ENCODE data around the gene ASF1A. TPM values are rescaled to one million over a fixed set of nuclear protein-coding genes. Genes with fewer than 3 reads are reported as not detected.
"Not testable (repeated sequence)": the region's sequence is repeated elsewhere in the genome, so short reads cannot be mapped to it uniquely, and the experiment has no call there.

ASF1A gene
- total RNA-seq, 1 experiment from 2014 or later, result 30.4 TPM

GRCh38 chr6:118864341-118865099 lies 29.4 kb upstream of the ASF1A start:
- Mint-ChIP-seq H3K27ac (ENCODE audit: low read depth, unreplicated experiment) (no peak overlapping the region), H3K27me3 (ENCODE audit: insufficient read depth, unreplicated experiment) (no peaks in the 10 kb centered on the region), H3K4me1 (ENCODE audit: insufficient read depth, unreplicated experiment) (peaks cover 10% of the 10 kb centered on the region), H3K9me3 (ENCODE audit: unreplicated experiment) (peaks cover 17% of the 10 kb centered on the region), H3K4me3 (ENCODE audit: unreplicated experiment) (no peak overlapping the region), H3K36me3 (ENCODE audit: insufficient read depth, unreplicated experiment) (peaks cover 9% of the 10 kb centered on the region)
- no peak for DNase-seq (ENCODE audit: unreplicated experiment)
- ChIA-PET CTCF (interaction anchor here (0.6 to 1.9 kb wide), 6 partner anchors 8 to 1006 kb away, joined by 3 to 8 read pairs (median 4); no protein-coding TSS in a partner anchor), POLR2A (interaction anchor here (0.6 kb wide), 1 partner anchor 80 kb away, joined by 4 read pairs; no protein-coding TSS in a partner anchor)
- TF ChIP-seq CTCF (IDR thresholded peaks at IDR 0.05; ENCODE audit: unreplicated experiment), result no peak
- no TSS peak for BruUV-seq (replicated peaks)
- intact Hi-C loops (cut with micrococcal nuclease), result no loop called here

- ChIA-PET CTCF (interaction anchor here (0.8 to 1.9 kb wide), 5 partner anchors 9 to 245 kb away, joined by 3 to 8 read pairs (median 4); no protein-coding TSS in a partner anchor), POLR2A (interaction anchor here (1.0 kb wide), 1 partner anchor 10 kb away, joined by 3 read pairs; no protein-coding TSS in a partner anchor)
- Mint-ChIP-seq H3K9me3 (ENCODE audit: unreplicated experiment) (peaks cover 19% of the 10 kb centered on the region), H3K27me3 (ENCODE audit: insufficient read depth, unreplicated experiment) (no peaks in the 10 kb centered on the region), H3K27ac (ENCODE audit: low read depth, unreplicated experiment) (no peak overlapping the region), H3K4me1 (ENCODE audit: insufficient read depth, unreplicated experiment) (peaks cover 16% of the 10 kb centered on the region), H3K4me3 (ENCODE audit: unreplicated experiment) (no peak overlapping the region), H3K36me3 (ENCODE audit: insufficient read depth, unreplicated experiment) (peaks cover 5% of the 10 kb centered on the region)
- no TSS peak for BruUV-seq (replicated peaks)
- DNase-seq (ENCODE audit: unreplicated experiment), result no peak
- TF ChIP-seq CTCF (IDR thresholded peaks at IDR 0.05; ENCODE audit: unreplicated experiment), result no peak
- intact Hi-C loops (cut with micrococcal nuclease), result no loop called here
Observed at GRCh38 chr6:118865100-118865391, 28.9 kb upstream of the ASF1A start.

- CTCF ChIA-PET, result no interaction called here
Observed at GRCh38 chr6:118867181-118867580, 26.8 kb upstream of the ASF1A start.

GRCh38 chr6:118868901-118869300 lies 25.1 kb upstream of the ASF1A start:
- intact Hi-C loops (cut with micrococcal nuclease); BruUV-seq (replicated peaks); POLR2A ChIA-PET; DNase-seq (ENCODE audit: unreplicated experiment); H3K27ac Mint-ChIP-seq (ENCODE audit: low read depth, unreplicated experiment); H3K27me3 Mint-ChIP-seq (ENCODE audit: insufficient read depth, unreplicated experiment); H3K36me3 Mint-ChIP-seq (ENCODE audit: insufficient read depth, unreplicated experiment); CTCF ChIA-PET: not testable (repeated sequence)
- Mint-ChIP-seq H3K9me3 (ENCODE audit: unreplicated experiment) (peaks cover 26% of the 10 kb centered on the region), H3K4me3 (ENCODE audit: unreplicated experiment) (peak overlapping the region; percentile 31), H3K4me1 (ENCODE audit: insufficient read depth, unreplicated experiment) (peaks cover 17% of the 10 kb centered on the region)

More at GRCh38 chr6:118867181-118867580, 26.8 kb upstream of the ASF1A start:
- peaks cover 26% of the 10 kb centered on the region for H3K9me3 Mint-ChIP-seq (ENCODE audit: unreplicated experiment)
- no peaks in the 10 kb centered on the region for H3K27me3 Mint-ChIP-seq (ENCODE audit: insufficient read depth, unreplicated experiment)
- no peak overlapping the region for H3K4me3 Mint-ChIP-seq (ENCODE audit: unreplicated experiment)
- no peak for DNase-seq (ENCODE audit: unreplicated experiment)
- TF ChIP-seq CTCF (IDR thresholded peaks at IDR 0.05; ENCODE audit: unreplicated experiment), result no peak
- intact Hi-C loops (cut with micrococcal nuclease), result no loop called here
- peaks cover 17% of the 10 kb centered on the region for H3K4me1 Mint-ChIP-seq (ENCODE audit: insufficient read depth, unreplicated experiment)
- no TSS peak for BruUV-seq (replicated peaks)
- POLR2A ChIA-PET, result no interaction called here
- H3K27ac Mint-ChIP-seq (ENCODE audit: low read depth, unreplicated experiment), result no peak overlapping the region
- no peaks in the 10 kb centered on the region for H3K36me3 Mint-ChIP-seq (ENCODE audit: insufficient read depth, unreplicated experiment)
